Body of pancreas (tissue), 4 donors: ENCODE results near the gene SPINK5.

Source experiments
- CTCF ChIP-seq, 7 experiments: fragments of 450-650 bp in 4 of 7; fragments of 200-600 bp in 3 of 7; sonication (generic) in 3 of 7; IDR thresholded peaks; one replicate each; pipeline ENCODE4 v1.5.1; 2016 to 2019; ENCODE audit warnings: antibody characterized with exemption in 7 of 7
- POLR2A ChIP-seq, 3 donors: fragments of 450-650 bp; IDR thresholded peaks; one replicate each; pipeline ENCODE4 v1.6.1; 2016; ENCODE audit warnings: antibody characterized with exemption in 3 of 3, mild to moderate bottlenecking in 2 of 3

GRCh38 chr5:148090773-148091250, 27.0 kb downstream of the SPINK5 start:
- no peak for TF ChIP-seq CTCF (IDR thresholded peaks at IDR 0.05)
- TF ChIP-seq POLR2A (IDR thresholded peaks at IDR 0.05) = no peak
